Measurements from ENCODE around the gene ATL3. TPM values are rescaled to one million over a fixed set of nuclear protein-coding genes. Genes with fewer than 3 reads are reported as not detected.
A peak's percentile ranks its signal among the peaks of the same experiment; 100 is the strongest.

Gene ATL3
- total and polyA plus RNA-seq, 4 donors: 14.0 to 74.7 (median 35.3) TPM

DNA sequence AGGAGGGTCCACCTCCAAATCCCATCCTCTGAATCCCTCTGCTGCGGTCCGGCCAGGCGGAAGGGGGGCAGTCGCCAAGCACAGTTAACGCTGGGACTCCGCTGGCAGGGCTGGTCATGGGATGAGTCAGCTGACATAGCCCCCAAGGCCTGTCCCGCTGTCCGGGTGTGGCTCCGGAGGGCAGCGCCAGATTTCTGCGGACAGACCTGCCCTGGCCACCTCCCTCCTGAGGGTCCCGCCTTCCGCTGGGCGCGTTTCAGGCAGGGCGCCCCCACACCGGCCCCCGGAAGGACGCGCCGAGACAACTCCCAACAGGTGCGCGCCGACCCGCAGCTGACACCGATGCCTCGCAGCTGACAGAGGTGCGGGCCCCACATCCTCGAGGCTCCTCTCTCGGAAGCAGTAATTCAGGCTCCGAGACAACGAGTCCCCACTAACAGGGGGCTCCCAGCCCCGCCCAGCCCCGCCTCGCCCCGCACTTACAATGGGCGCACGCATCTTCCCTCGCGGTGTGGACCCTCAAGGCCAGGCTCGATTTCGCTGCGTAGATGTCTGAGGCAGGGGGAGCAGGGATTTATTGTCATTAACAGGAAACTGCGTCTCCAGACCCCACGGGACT, 57.5 kb downstream of the ATL3 start:
- peak overlapping the region; percentile 82 for H3K27ac ChIP-seq (ENCODE audit: low read depth, low read length)
- no peaks in the 10 kb centered on the region for H3K36me3 ChIP-seq (ENCODE audit: control insufficient read depth, insufficient read depth, low read length)
- DNase-seq (ENCODE audit: low read depth in 4 of 6, low spot score in 6 of 6): peak in 2 of 6 donors; percentile 50 to 60
- no peaks in the 10 kb centered on the region for H3K27me3 ChIP-seq (ENCODE audit: control insufficient read depth, insufficient read depth, low read length)
- under 1% methylated on average over 45 of the region's 45 CpGs for WGBS (ENCODE audit: insufficient coverage)
- H3K4me3 ChIP-seq (ENCODE audit: low read depth, low read length): peak overlapping the region; percentile 72
- no peaks in the 10 kb centered on the region for H3K9me3 ChIP-seq (ENCODE audit: control insufficient read depth, insufficient read depth, low read length)
- H3K4me1 ChIP-seq (ENCODE audit: control insufficient read depth, insufficient read depth, low read length): peaks cover 35% of the 10 kb centered on the region

DNA sequence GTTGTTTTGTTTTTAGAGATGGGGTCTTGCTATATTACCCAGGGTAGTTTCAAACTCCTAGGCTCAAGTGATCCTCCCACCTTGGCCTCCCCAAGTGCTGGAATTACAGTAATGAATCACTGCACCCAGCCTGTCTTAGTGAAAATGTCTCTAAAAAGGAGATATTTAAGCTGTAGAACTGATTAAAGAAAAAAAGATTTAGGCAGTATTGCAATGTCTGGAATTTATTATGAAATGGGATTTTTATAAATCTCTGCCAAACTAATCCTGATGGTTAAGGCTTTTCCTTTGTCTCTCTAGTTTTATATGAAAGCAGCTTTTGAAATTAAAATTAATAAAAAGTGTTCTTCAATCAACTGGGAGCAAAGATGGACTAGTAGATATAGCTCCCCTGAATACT, 59.0 kb downstream of the ATL3 start:
- H3K9me3 ChIP-seq (ENCODE audit: control insufficient read depth, insufficient read depth, low read length): no peaks in the 10 kb centered on the region
- no peaks in the 10 kb centered on the region for H3K36me3 ChIP-seq (ENCODE audit: control insufficient read depth, insufficient read depth, low read length)
- no peaks in the 10 kb centered on the region for H3K27me3 ChIP-seq (ENCODE audit: control insufficient read depth, insufficient read depth, low read length)
- no peak for DNase-seq (ENCODE audit: low read depth in 4 of 6, low spot score in 6 of 6)
- H3K4me3 ChIP-seq (ENCODE audit: low read depth, low read length): no peak overlapping the region
- peaks cover 35% of the 10 kb centered on the region for H3K4me1 ChIP-seq (ENCODE audit: control insufficient read depth, insufficient read depth, low read length)
- H3K27ac ChIP-seq (ENCODE audit: low read depth, low read length): no peak overlapping the region

DNA sequence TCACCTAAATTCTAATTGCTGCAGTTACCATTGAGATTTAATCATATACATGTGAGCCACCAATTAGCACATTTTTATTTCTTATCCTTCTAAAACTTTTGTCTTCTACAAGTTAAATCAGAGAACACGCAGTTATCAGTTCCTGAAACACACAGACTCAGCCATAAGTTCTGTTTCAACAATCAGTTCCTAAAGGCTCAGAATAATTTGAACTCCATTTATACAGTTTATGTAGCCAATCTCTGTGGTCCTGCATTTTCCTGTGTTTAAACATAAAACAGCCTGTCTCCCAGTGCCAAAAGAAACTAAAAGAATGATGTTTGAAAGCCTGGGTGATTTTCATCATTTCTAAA, 59.8 kb downstream of the ATL3 start:
- Histone ChIP-seq H3K4me3 (ENCODE audit: low read depth, low read length) (no peak overlapping the region), H3K27me3 (ENCODE audit: control insufficient read depth, insufficient read depth, low read length) (no peaks in the 10 kb centered on the region), H3K36me3 (ENCODE audit: control insufficient read depth, insufficient read depth, low read length) (peaks cover 4% of the 10 kb centered on the region), H3K9me3 (ENCODE audit: control insufficient read depth, insufficient read depth, low read length) (no peaks in the 10 kb centered on the region), H3K27ac (ENCODE audit: low read depth, low read length) (peak overlapping the region; percentile 65), H3K4me1 (ENCODE audit: control insufficient read depth, insufficient read depth, low read length) (peaks cover 35% of the 10 kb centered on the region)
- whole genome bisulfite sequencing (ENCODE audit: insufficient coverage): 71% methylated on average over 1 of the region's 1 CpG
- no peak for DNase-seq (ENCODE audit: low read depth in 4 of 6, low spot score in 6 of 6)

DNA sequence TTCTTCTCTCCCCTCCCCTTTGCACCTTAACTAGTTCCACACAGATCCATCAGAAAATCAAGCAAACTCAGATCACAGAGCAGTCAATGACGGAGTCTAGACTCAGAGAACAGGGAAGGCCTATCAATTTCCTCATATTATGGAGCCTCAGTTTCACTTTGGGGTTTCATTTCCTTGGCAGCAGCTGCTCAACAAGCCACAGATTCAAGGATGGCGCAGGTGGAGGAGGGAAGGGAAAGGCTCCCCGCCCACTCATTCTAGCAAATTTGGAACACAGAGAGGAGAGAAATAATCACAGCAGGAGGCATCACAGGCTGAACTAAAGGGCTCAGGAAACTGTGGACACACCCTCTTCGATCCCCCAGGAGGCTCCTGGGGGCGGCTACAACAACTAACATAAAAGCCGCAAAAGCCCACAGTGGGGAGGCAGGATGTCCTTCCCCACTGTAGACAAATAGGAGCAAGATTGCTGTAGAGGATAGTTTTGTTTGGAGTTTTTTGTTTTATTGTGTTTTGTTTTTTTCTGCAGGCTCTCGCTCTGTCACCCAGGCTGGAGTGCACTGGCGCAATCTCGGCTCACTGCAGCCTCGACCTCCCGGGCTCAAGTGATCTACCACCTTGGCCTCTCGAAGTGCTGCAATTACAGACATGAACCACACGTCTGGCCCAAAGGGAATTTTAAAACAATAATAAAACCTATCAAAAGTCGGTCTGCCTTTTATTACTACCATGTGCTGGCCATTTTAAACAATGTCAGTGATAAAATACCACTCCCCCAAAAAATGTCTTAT, 60.4 kb downstream of the ATL3 start:
- no peaks in the 10 kb centered on the region for H3K27me3 ChIP-seq (ENCODE audit: control insufficient read depth, insufficient read depth, low read length)
- peak overlapping the region; percentile 65 for H3K27ac ChIP-seq (ENCODE audit: low read depth, low read length)
- no peaks in the 10 kb centered on the region for H3K9me3 ChIP-seq (ENCODE audit: control insufficient read depth, insufficient read depth, low read length)
- 37% methylated on average over 8 of the region's 14 CpGs for WGBS (ENCODE audit: insufficient coverage)
- peak in 2 of 6 donors; percentile 44 to 48 for DNase-seq (ENCODE audit: low read depth in 4 of 6, low spot score in 6 of 6)
- peaks cover 35% of the 10 kb centered on the region for H3K4me1 ChIP-seq (ENCODE audit: control insufficient read depth, insufficient read depth, low read length)
- peaks cover 4% of the 10 kb centered on the region for H3K36me3 ChIP-seq (ENCODE audit: control insufficient read depth, insufficient read depth, low read length)
- H3K4me3 ChIP-seq (ENCODE audit: low read depth, low read length): no peak overlapping the region

GRCh38 chr11:63609971-63610580, 61.1 kb downstream of the ATL3 start:
- Histone ChIP-seq H3K27ac (ENCODE audit: low read depth, low read length) (peak overlapping the region; percentile 65), H3K4me3 (ENCODE audit: low read depth, low read length) (no peak overlapping the region), H3K9me3 (ENCODE audit: control insufficient read depth, insufficient read depth, low read length) (no peaks in the 10 kb centered on the region), H3K4me1 (ENCODE audit: control insufficient read depth, insufficient read depth, low read length) (peaks cover 35% of the 10 kb centered on the region), H3K36me3 (ENCODE audit: control insufficient read depth, insufficient read depth, low read length) (peaks cover 4% of the 10 kb centered on the region), H3K27me3 (ENCODE audit: control insufficient read depth, insufficient read depth, low read length) (no peaks in the 10 kb centered on the region)
- 81% methylated on average over 9 of the region's 14 CpGs for WGBS (ENCODE audit: insufficient coverage)
- peak in 1 of 6 donors; percentile 25 for DNase-seq (ENCODE audit: low read depth in 4 of 6, low spot score in 6 of 6)

GRCh38 chr11:63609536-63609935, 61.6 kb downstream of the ATL3 start:
- WGBS (ENCODE audit: insufficient coverage): 60% methylated on average over 3 of the region's 4 CpGs
- Histone ChIP-seq H3K4me3 (ENCODE audit: low read depth, low read length) (no peak overlapping the region), H3K36me3 (ENCODE audit: control insufficient read depth, insufficient read depth, low read length) (peaks cover 4% of the 10 kb centered on the region), H3K27me3 (ENCODE audit: control insufficient read depth, insufficient read depth, low read length) (no peaks in the 10 kb centered on the region), H3K27ac (ENCODE audit: low read depth, low read length) (peak overlapping the region; percentile 40), H3K4me1 (ENCODE audit: control insufficient read depth, insufficient read depth, low read length) (peaks cover 35% of the 10 kb centered on the region), H3K9me3 (ENCODE audit: control insufficient read depth, insufficient read depth, low read length) (no peaks in the 10 kb centered on the region)
- DNase-seq (ENCODE audit: low read depth in 4 of 6, low spot score in 6 of 6): no peak

GRCh38 chr11:63608353-63609345, 62.5 kb downstream of the ATL3 start:
- DNase-seq (ENCODE audit: low read depth in 4 of 6, low spot score in 6 of 6): no peak
- no peaks in the 10 kb centered on the region for H3K9me3 ChIP-seq (ENCODE audit: control insufficient read depth, insufficient read depth, low read length)
- H3K4me3 ChIP-seq (ENCODE audit: low read depth, low read length): no peak overlapping the region
- WGBS (ENCODE audit: insufficient coverage): 93% methylated on average over 2 of the region's 11 CpGs
- peak overlapping the region; percentile 40 for H3K27ac ChIP-seq (ENCODE audit: low read depth, low read length)
- H3K4me1 ChIP-seq (ENCODE audit: control insufficient read depth, insufficient read depth, low read length): peaks cover 33% of the 10 kb centered on the region
- H3K27me3 ChIP-seq (ENCODE audit: control insufficient read depth, insufficient read depth, low read length): no peaks in the 10 kb centered on the region
- peaks cover 4% of the 10 kb centered on the region for H3K36me3 ChIP-seq (ENCODE audit: control insufficient read depth, insufficient read depth, low read length)

DNA sequence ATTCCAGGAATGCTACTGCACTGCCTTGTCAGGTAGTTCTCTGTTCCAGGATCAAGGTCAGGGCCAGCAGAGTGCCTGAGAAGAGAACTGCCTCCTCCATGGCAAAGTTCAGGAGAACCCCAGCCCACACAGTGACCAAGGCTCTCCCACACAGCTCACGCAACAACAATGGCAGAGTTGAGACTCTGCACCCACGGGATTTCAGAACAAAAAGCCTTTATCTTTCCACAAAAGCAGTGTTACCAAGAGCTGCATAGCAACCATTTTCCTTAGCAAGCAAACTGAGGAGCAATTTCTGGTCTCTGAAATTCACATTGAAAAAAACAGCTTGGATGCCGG, 68.0 kb downstream of the ATL3 start:
- WGBS (ENCODE audit: insufficient coverage): 6% methylated on average over 2 of the region's 3 CpGs
- Histone ChIP-seq H3K27me3 (ENCODE audit: control insufficient read depth, insufficient read depth, low read length) (no peaks in the 10 kb centered on the region), H3K9me3 (ENCODE audit: control insufficient read depth, insufficient read depth, low read length) (no peaks in the 10 kb centered on the region), H3K27ac (ENCODE audit: low read depth, low read length) (peak overlapping the region; percentile 67), H3K4me1 (ENCODE audit: control insufficient read depth, insufficient read depth, low read length) (peaks cover 16% of the 10 kb centered on the region), H3K36me3 (ENCODE audit: control insufficient read depth, insufficient read depth, low read length) (peaks cover 4% of the 10 kb centered on the region), H3K4me3 (ENCODE audit: low read depth, low read length) (no peak overlapping the region)
- peak in 3 of 6 donors; percentile 32 to 77 (median 61) for DNase-seq (ENCODE audit: low read depth in 4 of 6, low spot score in 6 of 6)

All from spinal cord (tissue), 10 donors.